OCI-LY7 (cell line): ENCODE data around the gene TAMALIN.

Experiments used
- EZH2phosphoT487 ChIP-seq: fragments of 200-600 bp; sonication (generic); IDR thresholded peaks from 2 replicates; pipeline ENCODE4 v1.6.1; 2018; ENCODE audit warnings: low read depth, borderline replicate concordance, mild to moderate bottlenecking, mixed run types, antibody characterized with exemption, low read length, moderate library complexity, mixed read lengths
- TF ChIP-seq, protein P1 (sequence below): fragments of 200-600 bp; sonication (generic); conservative IDR thresholded peaks from 2 replicates; pipeline ENCODE4 v1.5.1; 2014; ENCODE audit warnings: mild to moderate bottlenecking, antibody characterized with exemption, low read length, moderate library complexity, mixed read lengths

GRCh38 chr12:52049286-52049685, 42.5 kb downstream of the TAMALIN start:
- TF ChIP-seq, protein P1, sequence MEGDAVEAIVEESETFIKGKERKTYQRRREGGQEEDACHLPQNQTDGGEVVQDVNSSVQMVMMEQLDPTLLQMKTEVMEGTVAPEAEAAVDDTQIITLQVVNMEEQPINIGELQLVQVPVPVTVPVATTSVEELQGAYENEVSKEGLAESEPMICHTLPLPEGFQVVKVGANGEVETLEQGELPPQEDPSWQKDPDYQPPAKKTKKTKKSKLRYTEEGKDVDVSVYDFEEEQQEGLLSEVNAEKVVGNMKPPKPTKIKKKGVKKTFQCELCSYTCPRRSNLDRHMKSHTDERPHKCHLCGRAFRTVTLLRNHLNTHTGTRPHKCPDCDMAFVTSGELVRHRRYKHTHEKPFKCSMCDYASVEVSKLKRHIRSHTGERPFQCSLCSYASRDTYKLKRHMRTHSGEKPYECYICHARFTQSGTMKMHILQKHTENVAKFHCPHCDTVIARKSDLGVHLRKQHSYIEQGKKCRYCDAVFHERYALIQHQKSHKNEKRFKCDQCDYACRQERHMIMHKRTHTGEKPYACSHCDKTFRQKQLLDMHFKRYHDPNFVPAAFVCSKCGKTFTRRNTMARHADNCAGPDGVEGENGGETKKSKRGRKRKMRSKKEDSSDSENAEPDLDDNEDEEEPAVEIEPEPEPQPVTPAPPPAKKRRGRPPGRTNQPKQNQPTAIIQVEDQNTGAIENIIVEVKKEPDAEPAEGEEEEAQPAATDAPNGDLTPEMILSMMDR = no peak
- TF ChIP-seq EZH2phosphoT487 = no peak
